Bronchial epithelial cell (primary cell): ENCODE measurements around the gene PROC. TPM values are rescaled to one million over a fixed set of nuclear protein-coding genes. Genes with fewer than 3 reads are reported as not detected.

ENCODE experiments used
- DNase-seq: peaks from one replicate; pipeline ENCODE4 v3.0.0-alpha.2; 2010; ENCODE audit warnings: low read depth
- FAIRE-seq: peaks from 2 replicates; lab custom pipeline; 2011; peaks lifted over from hg19 to GRCh38; lab: Jason Lieb, UNC
- H3K27me3 ChIP-seq: 2 replicates; pipeline ENCODE4 v1.5.1; 2011; ENCODE audit warnings: low read length; ENCODE audit not compliant: control insufficient read depth, insufficient read depth
- H3K36me3 ChIP-seq: 2 replicates; pipeline ENCODE4 v1.5.1; 2011; ENCODE audit warnings: low read length; ENCODE audit not compliant: control insufficient read depth, insufficient read depth
- H3K4me3 ChIP-seq: 2 replicates; pipeline ENCODE4 v1.5.1; 2011; ENCODE audit warnings: mild to moderate bottlenecking, low read depth, low read length, control low read depth
- CTCF ChIP-seq: IDR thresholded peaks from 2 replicates; pipeline ENCODE4 v1.5.1; 2011; ENCODE audit warnings: mild to moderate bottlenecking, moderate library complexity, low read length, control low read depth, inconsistent platforms; ENCODE audit not compliant: insufficient read depth, severe bottlenecking
- total RNA-seq: library from RNA; depleted of rRNA; stranded (reverse); fragments of >200 nt; gene quantifications from 2 replicates; pipeline ENCODE4 v1.2.1, GENCODE V29; 2014

The PROC gene
- total RNA-seq, 1 donor from 2014 or later = not detected

GRCh38 chr2:127434515-127434914 lies 16.3 kb downstream of the PROC start:
- FAIRE-seq (no peak), DNase-seq (no peak)
- no peak overlapping the region for H3K4me3 ChIP-seq
- no peaks in the 10 kb centered on the region for H3K27me3 ChIP-seq
- no peaks in the 10 kb centered on the region for H3K36me3 ChIP-seq
- no peak for TF ChIP-seq CTCF

GRCh38 chr2:127437056-127437455 lies 18.8 kb downstream of the PROC start:
- no peak for DNase-seq
- Histone ChIP-seq H3K36me3 (no peaks in the 10 kb centered on the region), H3K4me3 (no peak overlapping the region), H3K27me3 (no peaks in the 10 kb centered on the region)
- TF ChIP-seq CTCF = no peak
- no peak for FAIRE-seq

GRCh38 chr2:127437781-127438726 lies 19.8 kb downstream of the PROC start:
- DNase-seq (no peak), FAIRE-seq (no peak)
- Histone ChIP-seq H3K4me3 (no peak overlapping the region), H3K36me3 (no peaks in the 10 kb centered on the region), H3K27me3 (no peaks in the 10 kb centered on the region)
- TF ChIP-seq CTCF = no peak

- FAIRE-seq (no peak), DNase-seq (no peak)
- Histone ChIP-seq H3K27me3 (no peaks in the 10 kb centered on the region), H3K4me3 (no peak overlapping the region), H3K36me3 (no peaks in the 10 kb centered on the region)
- no peak for TF ChIP-seq CTCF
Observed at GRCh38 chr2:127439343-127439742, 21.1 kb downstream of the PROC start.

GRCh38 chr2:127448526-127448925 lies 30.3 kb downstream of the PROC start:
- no peak overlapping the region for H3K4me3 ChIP-seq
- H3K27me3 ChIP-seq = no peaks in the 10 kb centered on the region
- no peaks in the 10 kb centered on the region for H3K36me3 ChIP-seq
- TF ChIP-seq CTCF = no peak
- DNase-seq (no peak), FAIRE-seq (no peak)

DNA sequence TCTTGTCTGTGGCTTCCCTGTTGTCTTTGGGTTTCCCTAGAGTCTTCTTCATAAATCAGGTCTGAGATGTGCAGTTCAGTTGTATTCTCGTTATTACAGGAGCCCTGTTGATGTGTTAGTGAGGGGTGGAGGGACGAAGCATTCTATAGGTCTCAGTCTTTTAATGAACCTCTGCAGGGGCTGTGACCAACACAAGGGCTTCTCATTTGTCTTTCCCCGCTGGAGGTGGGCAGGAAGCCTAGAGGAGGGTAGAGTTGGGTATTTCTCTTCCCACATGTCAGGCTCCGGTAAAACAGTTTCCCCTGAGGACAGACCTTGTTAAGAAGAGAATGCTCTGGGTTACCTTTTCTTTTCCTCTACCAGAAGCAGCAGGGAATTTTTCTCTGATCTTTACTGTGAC lies 31.2 kb downstream of the PROC start:
- no peak overlapping the region for H3K4me3 ChIP-seq
- no peaks in the 10 kb centered on the region for H3K27me3 ChIP-seq
- H3K36me3 ChIP-seq = no peaks in the 10 kb centered on the region
- TF ChIP-seq CTCF = no peak
- FAIRE-seq (no peak), DNase-seq (no peak)
